Naive B cell (primary cell): ENCODE measurements around the gene TRIM29. TPM values are rescaled to one million over a fixed set of nuclear protein-coding genes. Genes with fewer than 3 reads are reported as not detected.

Experiments used
- ATAC-seq, 2 donors: fragments of 150-1000 bp; cut with Tn5 transposase; 2 replicates each; pipeline ENCODE4 v1.10.0; 2021; ENCODE audit warnings: low read depth in 2 of 2, mild to moderate bottlenecking in 2 of 2, moderate library complexity in 2 of 2
- DNase-seq: peaks from one replicate; pipeline ENCODE4 v3.0.0; 2022
- H3K27ac Mint-ChIP-seq, 6 donors: one replicate each; pipeline ENCODE4 v1.8.0; 2020 to 2022; ENCODE audit warnings: mild to moderate bottlenecking in 6 of 6, mixed read lengths in 6 of 6, moderate library complexity in 5 of 6, inconsistent platforms in 2 of 6
- H3K27me3 Mint-ChIP-seq, 3 donors: one replicate each; pipeline ENCODE4 v1.8.0; 2021 to 2022; ENCODE audit warnings: mixed read lengths in 3 of 3, mild to moderate bottlenecking in 1 of 3
- H3K36me3 Mint-ChIP-seq, 2 donors: one replicate each; pipeline ENCODE4 v1.8.0; 2020 to 2022; ENCODE audit warnings: mixed read lengths in 2 of 2, inconsistent platforms in 1 of 2, mild to moderate bottlenecking in 1 of 2
- H3K4me1 Mint-ChIP-seq, 3 donors: one replicate each; pipeline ENCODE4 v1.8.0; 2020 to 2022; ENCODE audit warnings: mixed read lengths in 3 of 3, inconsistent platforms in 1 of 3, mild to moderate bottlenecking in 1 of 3, moderate library complexity in 1 of 3
- H3K4me3 Mint-ChIP-seq, 8 donors: one replicate each; pipeline ENCODE4 v1.8.0; 2020 to 2022; ENCODE audit warnings: mild to moderate bottlenecking in 8 of 8, mixed read lengths in 8 of 8, moderate library complexity in 8 of 8, inconsistent platforms in 2 of 8
- H3K9me3 Mint-ChIP-seq, 7 donors: one replicate each; pipeline ENCODE4 v1.8.0; 2020 to 2022; ENCODE audit warnings: mixed read lengths in 7 of 7, mild to moderate bottlenecking in 5 of 7, inconsistent platforms in 2 of 7, moderate library complexity in 1 of 7
- polyA plus RNA-seq, 6 donors: library from polyadenylated mRNA; unstranded; fragments of 300-500 nt; fragmentation: Illumina TruSeq; gene quantifications; one replicate each; pipeline ENCODE4 v1.2.3, GENCODE V29; 2021; ENCODE audit warnings: low read depth in 6 of 6

The TRIM29 gene
- polyA plus RNA-seq, 6 donors from 2014 or later, result not detected

DNA sequence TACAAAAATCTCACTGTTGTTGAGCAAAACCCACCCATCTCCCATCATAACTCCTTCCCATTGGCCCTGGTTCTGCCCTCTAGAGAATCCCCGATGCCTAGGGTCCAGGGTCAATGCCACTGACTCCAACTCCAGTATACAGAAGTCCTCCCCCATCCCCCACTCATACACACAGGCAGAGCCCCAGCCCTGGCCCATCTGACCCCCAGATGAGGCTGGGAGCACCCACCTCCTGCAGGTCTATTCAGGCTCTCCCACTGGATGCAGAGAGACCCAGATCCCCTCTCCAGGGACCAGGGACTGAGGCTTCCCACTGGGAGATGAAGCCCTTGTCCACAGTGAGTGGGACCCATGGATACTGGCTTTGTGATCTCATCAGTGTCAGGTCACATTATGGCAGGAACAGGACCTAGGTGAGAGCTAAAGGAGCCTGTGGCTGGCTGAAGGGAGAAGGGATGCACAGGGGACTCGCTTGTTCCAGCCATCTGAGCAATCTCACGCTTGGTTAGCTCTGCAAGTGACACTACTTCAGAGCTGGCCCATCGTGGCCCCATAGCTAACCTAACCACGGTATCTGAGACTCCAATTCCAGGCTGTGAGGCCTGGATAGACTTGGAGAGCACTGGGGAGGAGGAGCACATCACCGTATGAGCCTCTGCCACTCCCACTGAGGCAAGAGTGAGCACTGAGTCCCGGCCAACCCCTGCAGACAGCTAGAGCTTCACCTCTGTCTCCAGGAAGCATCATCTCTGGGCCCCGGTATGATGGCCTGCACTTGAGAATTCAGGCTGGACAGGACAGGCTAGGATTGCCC, 35.7 kb downstream of the TRIM29 start:
- peaks cover 18 to 37% (median 29%) of the 10 kb centered on the region in 3 donors for H3K27me3 Mint-ChIP-seq
- no peak overlapping the region for H3K27ac Mint-ChIP-seq
- ATAC-seq (no peak), DNase-seq (no peak)
- no peaks in the 10 kb centered on the region for H3K4me1 Mint-ChIP-seq
- no peaks in the 10 kb centered on the region for H3K9me3 Mint-ChIP-seq
- no peaks in the 10 kb centered on the region for H3K36me3 Mint-ChIP-seq
- H3K4me3 Mint-ChIP-seq, result no peak overlapping the region

DNA sequence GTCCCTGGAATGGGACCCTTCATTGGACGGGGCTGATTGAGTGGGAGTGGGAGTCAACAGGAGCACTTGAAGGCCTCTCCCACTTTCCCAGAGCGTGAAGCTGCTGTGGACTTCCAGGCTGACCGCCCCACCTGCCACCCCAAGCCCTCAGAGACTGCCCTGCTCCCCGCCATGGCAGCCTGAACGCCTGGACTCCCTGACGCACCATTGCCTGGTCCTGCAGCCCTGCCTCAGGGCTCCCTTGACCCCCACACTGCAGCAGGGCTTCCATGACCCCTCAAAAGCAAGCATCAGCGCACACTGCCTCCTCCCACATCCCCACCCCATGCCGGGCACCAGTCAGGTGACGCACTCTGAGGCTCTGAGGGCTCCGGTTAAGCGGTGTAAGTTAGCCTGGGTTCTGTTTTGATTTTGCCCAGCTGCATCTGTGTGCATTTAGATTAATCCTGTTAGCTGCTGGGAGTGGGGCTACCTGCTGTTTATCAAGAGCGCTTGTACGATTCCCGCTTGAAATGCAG, 39.4 kb downstream of the TRIM29 start:
- Mint-ChIP-seq H3K27ac (no peak overlapping the region), H3K4me1 (no peaks in the 10 kb centered on the region), H3K4me3 (no peak overlapping the region), H3K27me3 (peaks cover 9 to 43% (median 15%) of the 10 kb centered on the region in 3 donors), H3K36me3 (no peaks in the 10 kb centered on the region), H3K9me3 (no peaks in the 10 kb centered on the region)
- DNase-seq (no peak), ATAC-seq (no peak)

DNA sequence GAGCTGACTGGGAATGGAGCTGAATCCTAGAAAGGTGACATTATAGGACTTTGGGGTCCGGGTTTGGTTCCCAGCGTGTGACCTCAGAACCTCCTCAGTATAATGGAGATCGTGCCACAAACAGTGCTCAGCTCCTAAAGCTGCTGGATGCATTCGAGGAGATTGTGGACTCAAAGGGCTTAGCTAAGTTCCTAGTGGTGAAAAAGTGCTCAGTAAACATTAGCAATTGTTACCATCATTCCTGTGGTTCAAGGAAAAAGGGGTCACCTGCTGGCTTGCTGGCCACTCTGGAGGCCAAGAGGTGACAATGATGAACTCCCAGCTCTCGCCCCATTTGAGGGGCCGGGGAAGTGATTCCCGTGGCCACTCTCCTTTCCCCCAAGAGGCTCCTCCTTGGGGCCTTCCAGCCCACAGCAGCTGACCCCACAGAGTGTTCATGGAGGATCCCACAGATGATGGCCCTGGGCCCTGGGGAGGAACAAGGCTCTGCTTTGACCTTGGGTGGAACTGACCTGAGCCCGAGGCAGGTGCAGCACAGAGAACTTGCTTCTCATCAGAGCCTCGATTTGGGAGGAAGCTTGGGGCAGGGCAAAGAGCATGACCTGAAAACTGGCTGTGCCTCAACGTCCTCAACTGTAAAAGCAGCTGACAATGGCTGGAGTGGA, 40.1 kb downstream of the TRIM29 start:
- DNase-seq, result no peak
- Mint-ChIP-seq H3K4me3 (no peak overlapping the region), H3K9me3 (no peaks in the 10 kb centered on the region), H3K27ac (no peak overlapping the region), H3K4me1 (no peaks in the 10 kb centered on the region), H3K27me3 (peaks cover 13 to 43% (median 15%) of the 10 kb centered on the region in 3 donors), H3K36me3 (no peaks in the 10 kb centered on the region)
- no peak for ATAC-seq

DNA sequence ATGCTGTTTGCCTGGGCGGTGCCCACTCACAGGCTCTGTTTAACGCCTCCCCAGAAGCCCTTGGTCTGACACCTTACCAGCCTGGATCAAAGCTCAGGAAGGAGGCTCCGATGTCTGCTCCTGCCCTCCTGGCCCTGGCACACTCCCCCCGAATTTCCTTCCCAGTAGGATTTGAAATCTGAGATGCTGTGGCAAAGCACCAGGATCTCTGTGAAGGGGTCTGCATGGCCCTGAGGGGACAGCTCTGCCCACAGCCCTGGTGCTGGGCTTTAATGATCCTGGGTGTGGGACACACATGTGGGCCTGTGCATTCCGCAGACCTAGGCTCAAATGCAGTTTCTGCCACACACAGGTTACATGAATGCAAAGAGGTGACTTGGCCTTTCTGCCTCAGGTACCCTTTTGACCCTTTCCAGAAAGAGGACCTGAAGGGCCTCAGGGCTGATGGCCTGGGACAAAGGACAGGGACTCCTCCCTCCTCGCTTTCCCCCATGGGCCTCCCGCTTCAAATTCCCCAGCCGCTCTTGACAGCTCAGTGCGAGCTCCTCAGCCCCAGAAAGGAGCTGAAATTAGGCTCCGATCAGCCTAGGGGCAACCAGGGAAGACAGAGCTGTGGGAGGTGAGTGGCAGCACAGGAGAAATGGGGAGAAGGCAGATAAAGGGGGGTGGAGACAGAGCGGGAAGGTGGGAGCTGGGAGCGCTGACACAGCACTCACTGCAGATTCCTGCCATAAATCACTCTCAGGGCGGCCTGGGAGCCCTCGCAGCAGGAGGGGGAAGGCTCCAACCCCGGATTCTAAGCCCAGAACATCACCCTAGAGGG, 41.3 kb downstream of the TRIM29 start:
- Mint-ChIP-seq H3K4me3 (no peak overlapping the region), H3K27ac (no peak overlapping the region), H3K36me3 (no peaks in the 10 kb centered on the region), H3K27me3 (peaks cover 18 to 42% (median 23%) of the 10 kb centered on the region in 3 donors), H3K9me3 (no peaks in the 10 kb centered on the region), H3K4me1 (no peaks in the 10 kb centered on the region)
- no peak for ATAC-seq
- no peak for DNase-seq

DNA sequence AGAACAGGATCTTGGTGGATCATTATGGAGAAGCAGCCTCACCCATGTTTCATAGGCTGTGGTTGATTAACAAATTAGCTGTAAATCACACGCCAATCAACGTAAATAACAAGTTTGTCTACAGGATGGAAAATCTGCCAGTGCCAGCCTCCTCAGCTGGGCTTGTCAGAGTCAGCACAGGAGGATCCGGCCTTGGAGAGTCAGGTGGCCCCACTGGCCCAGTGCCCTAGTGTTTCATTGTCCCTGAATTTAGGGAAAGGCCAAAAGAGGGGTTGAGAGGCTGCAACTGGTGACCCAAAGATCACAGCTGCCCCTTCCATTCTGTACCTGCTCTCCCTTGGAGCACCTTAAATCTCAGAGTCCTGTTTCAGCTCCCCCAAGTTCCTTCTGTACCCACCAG, 42.4 kb downstream of the TRIM29 start:
- DNase-seq (no peak), ATAC-seq (no peak)
- H3K4me1 Mint-ChIP-seq, result no peaks in the 10 kb centered on the region
- peaks cover 11 to 42% (median 23%) of the 10 kb centered on the region in 3 donors for H3K27me3 Mint-ChIP-seq
- no peak overlapping the region for H3K4me3 Mint-ChIP-seq
- H3K27ac Mint-ChIP-seq, result no peak overlapping the region
- no peaks in the 10 kb centered on the region for H3K9me3 Mint-ChIP-seq
- no peaks in the 10 kb centered on the region for H3K36me3 Mint-ChIP-seq

DNA sequence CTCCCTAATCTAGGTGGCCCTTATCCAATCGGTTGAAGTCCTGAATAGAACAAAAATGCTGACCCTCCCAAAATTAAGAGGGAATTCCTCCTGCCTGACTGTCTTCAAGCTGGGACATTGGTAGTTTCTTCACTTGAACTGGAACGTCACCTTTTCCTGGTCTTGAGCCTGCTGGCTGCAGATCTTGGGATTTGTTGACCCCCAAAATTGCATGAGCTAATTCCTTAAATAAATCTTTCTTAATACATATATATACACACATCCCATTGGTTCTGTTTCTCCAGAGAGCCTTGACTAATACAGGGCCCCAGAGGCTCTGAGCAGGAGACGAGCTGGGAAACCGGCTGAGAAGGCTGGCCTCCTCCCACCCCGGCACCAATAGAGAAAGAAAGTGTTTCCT, 46.2 kb downstream of the TRIM29 start:
- no peaks in the 10 kb centered on the region for H3K9me3 Mint-ChIP-seq
- no peak overlapping the region for H3K27ac Mint-ChIP-seq
- no peaks in the 10 kb centered on the region for H3K36me3 Mint-ChIP-seq
- no peaks in the 10 kb centered on the region for H3K4me1 Mint-ChIP-seq
- no peak overlapping the region for H3K4me3 Mint-ChIP-seq
- peaks cover 11 to 28% (median 26%) of the 10 kb centered on the region in 3 donors for H3K27me3 Mint-ChIP-seq
- DNase-seq, result no peak
- no peak for ATAC-seq

DNA sequence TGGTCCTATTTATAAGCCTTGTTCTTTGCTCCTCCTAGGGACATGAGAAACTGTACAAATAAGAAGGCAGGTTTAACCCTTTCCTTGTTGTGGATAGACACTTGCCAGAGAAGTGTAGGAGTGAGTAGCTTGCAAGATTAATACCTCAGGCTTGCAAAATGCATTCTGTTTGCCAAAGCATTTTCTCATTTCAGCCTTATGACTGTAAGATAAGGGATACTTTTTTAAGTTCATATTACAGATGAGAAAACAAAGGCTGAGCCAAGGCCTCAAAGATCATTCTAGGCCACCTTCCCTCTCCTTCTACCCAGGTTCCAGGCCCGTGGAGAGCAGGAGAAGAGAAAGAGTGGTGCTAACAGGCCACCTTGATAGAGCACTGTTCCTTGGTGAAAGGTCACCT, 46.8 kb downstream of the TRIM29 start:
- H3K27me3 Mint-ChIP-seq, result peaks cover 15 to 30% (median 28%) of the 10 kb centered on the region in 3 donors
- H3K27ac Mint-ChIP-seq, result no peak overlapping the region
- H3K9me3 Mint-ChIP-seq, result no peaks in the 10 kb centered on the region
- H3K4me3 Mint-ChIP-seq, result no peak overlapping the region
- no peak for ATAC-seq
- no peaks in the 10 kb centered on the region for H3K4me1 Mint-ChIP-seq
- no peak for DNase-seq
- no peaks in the 10 kb centered on the region for H3K36me3 Mint-ChIP-seq

DNA sequence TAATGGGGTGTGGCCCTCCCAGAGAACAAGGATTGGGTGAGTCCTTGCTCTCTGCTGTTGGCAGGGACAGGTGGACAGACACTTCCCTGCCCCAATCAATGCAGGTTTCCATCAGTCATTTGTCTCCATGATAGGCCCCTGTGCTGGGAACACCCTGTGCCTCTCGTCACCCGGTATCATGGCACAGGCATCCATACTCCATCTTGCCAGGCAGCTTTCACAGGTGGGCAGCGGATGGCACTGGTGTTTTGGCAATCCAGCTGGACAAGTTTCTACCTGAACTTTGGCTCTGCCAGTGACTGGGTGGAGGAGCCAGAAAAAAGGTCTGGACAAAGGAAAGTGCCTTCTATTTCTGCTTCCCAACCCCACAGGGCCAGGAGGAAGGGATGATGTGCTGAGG, 47.5 kb downstream of the TRIM29 start:
- DNase-seq (no peak), ATAC-seq (no peak)
- Mint-ChIP-seq H3K27ac (no peak overlapping the region), H3K4me3 (no peak overlapping the region), H3K36me3 (no peaks in the 10 kb centered on the region), H3K4me1 (no peaks in the 10 kb centered on the region), H3K9me3 (peaks cover 0 to 5% (median 0%) of the 10 kb centered on the region in 7 donors), H3K27me3 (peaks cover 15 to 30% (median 28%) of the 10 kb centered on the region in 3 donors)

DNA sequence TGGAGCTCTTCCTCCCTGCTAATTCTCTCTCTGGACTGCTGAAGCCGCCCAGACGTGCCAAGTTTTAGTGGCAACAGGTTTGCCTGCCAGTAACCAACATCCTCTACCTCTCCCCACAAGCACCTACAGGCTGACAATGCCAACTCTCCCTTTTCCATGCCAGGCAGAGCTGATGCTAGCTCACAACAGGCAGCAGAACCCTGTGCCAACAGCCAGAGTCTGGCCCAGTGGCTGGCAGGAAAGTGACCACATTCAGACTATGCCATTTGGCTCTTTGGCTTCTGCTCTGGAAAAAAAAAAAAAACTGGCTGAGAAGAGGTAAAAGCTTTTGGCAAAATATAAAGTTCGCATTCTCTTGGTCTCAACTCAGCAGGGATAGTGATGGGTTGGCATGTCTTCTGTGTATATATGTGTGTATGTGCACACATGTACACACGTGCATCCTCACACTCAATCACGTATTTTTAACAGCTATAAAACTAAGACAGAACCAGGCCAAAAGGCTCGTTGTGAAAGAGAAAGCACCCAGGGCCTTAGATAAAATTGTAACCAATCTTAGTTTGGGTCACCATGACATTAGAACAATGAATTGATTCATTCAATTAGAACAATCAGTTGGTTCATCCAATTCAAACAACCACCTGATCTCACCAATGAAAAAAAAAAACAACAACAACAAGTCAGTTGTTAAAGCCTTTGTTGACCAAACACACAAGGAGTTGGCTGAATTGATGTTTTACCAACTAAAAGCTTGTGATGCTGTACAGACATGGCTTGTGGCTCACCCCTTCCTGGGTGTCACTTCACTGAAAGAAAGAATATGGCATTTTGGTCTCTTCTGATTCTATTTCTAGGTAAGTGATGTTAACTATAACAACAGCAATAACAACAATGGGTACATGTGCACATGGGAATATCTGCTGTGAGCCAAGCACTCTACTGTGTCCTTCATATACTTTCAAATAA, 48.6 kb downstream of the TRIM29 start:
- Mint-ChIP-seq H3K27me3 (peaks cover 15 to 32% (median 29%) of the 10 kb centered on the region in 3 donors), H3K27ac (no peak overlapping the region), H3K4me1 (no peaks in the 10 kb centered on the region), H3K36me3 (no peaks in the 10 kb centered on the region), H3K4me3 (no peak overlapping the region), H3K9me3 (peaks cover 0 to 6% (median 0%) of the 10 kb centered on the region in 7 donors)
- ATAC-seq (no peak), DNase-seq (no peak)

DNA sequence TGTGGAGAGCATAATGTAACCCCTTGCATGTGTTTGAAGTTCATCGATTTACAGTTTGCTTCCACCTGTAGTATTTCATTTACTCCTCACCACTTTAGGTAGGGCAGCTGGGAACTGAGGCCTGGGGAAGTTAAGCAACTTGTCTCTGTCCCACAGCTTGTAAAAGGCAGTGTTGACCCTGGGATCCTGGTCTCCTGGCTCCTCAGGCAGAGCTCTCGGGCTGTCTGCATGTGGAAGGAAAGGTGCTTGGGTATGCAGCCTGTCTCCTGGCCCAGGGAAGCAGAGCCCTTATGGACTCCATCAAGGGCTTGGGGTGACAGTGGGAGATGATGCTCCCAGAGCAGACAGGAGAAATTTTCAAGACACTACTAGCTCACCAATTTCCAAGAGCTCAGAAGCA, 49.9 kb downstream of the TRIM29 start:
- H3K27ac Mint-ChIP-seq, result no peak overlapping the region
- no peak overlapping the region for H3K4me3 Mint-ChIP-seq
- peaks cover 0 to 11% (median 0%) of the 10 kb centered on the region in 7 donors for H3K9me3 Mint-ChIP-seq
- peaks cover 10 to 32% (median 29%) of the 10 kb centered on the region in 3 donors for H3K27me3 Mint-ChIP-seq
- H3K4me1 Mint-ChIP-seq, result no peaks in the 10 kb centered on the region
- DNase-seq, result no peak
- no peak for ATAC-seq
- H3K36me3 Mint-ChIP-seq, result no peaks in the 10 kb centered on the region

DNA sequence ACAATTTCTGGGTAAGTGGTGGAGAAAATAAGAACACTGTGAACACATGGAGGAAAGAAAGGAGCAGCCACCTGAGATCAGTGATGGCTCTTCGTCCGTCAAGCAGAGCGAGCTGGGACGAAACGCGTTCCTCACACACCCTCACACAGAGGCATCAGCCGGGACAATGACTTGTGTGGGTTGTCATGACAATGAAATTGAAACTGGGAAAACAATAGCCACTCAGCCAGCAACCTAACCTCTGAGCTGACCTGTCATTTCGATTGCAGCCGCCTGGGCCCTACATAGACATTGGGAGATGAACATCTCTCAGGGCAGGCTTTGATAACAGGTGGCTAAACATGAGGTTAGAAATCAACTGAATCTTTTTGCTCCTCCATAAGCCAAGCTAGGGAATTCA, 51.3 kb downstream of the TRIM29 start:
- no peak for DNase-seq
- no peak overlapping the region for H3K27ac Mint-ChIP-seq
- no peaks in the 10 kb centered on the region for H3K4me1 Mint-ChIP-seq
- H3K4me3 Mint-ChIP-seq, result no peak overlapping the region
- H3K27me3 Mint-ChIP-seq, result peaks cover 5 to 26% (median 25%) of the 10 kb centered on the region in 3 donors
- H3K36me3 Mint-ChIP-seq, result no peaks in the 10 kb centered on the region
- ATAC-seq, result no peak
- peaks cover 0 to 15% (median 4%) of the 10 kb centered on the region in 7 donors for H3K9me3 Mint-ChIP-seq

DNA sequence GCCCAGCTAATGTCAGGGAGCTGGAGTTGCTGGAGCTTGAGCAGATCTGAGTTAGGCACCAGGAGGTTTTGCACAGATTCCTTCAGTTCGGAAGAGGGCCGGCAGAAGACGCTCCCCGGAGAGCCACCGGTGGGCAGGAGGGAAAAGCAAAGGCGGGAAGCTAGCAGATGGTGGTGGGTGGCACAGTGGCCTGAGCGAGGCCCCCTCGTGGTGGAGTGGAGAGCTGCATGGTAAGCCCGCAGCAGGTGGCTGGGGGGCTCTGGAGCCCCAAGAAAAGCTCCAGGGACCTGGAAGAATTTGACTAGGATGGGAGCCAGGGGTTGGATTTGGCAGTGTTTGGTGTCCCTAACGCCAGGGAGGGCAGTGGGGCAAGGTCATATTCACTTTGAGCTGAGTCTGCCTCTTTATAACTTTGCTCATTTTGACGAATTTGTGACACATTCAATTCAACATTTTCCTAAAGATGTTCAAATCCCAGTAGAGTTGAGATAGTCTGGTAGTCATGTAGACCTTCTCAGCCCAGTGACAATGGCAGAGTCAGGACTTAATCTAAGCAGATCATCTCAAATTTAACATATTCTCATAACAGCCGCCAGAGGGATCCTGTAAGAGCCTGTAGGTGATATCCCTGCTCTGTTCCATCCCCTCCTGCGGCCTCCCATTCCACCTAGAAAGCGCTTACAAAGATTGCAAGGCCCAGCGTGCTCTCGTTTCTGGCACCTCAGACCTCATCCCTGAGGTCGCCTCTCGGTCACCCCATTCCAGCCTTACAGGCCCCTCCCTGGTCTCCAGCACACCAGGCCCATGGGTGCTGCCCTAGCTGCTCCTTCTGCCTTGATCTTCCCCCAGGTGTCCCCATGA, 57.9 kb downstream of the TRIM29 start:
- no peak overlapping the region for H3K27ac Mint-ChIP-seq
- DNase-seq, result no peak
- H3K4me3 Mint-ChIP-seq, result no peak overlapping the region

More for the DNA sequence above, 57.9 kb downstream of the TRIM29 start:
- H3K36me3 Mint-ChIP-seq, result no peaks in the 10 kb centered on the region
- peaks cover 0 to 32% (median 12%) of the 10 kb centered on the region in 7 donors for H3K9me3 Mint-ChIP-seq
- H3K27me3 Mint-ChIP-seq, result peaks cover 28 to 44% (median 32%) of the 10 kb centered on the region in 3 donors
- peak in 1 of 2 donors; percentile 37 for ATAC-seq
- peaks cover 3 to 8% (median 4%) of the 10 kb centered on the region in 3 donors for H3K4me1 Mint-ChIP-seq
